Dorsolateral prefrontal cortex (tissue), 118 donors: ENCODE results near the gene OSBPL6. TPM values are rescaled to one million over a fixed set of nuclear protein-coding genes. Genes with fewer than 3 reads are reported as not detected.

ENCODE experiments used
- total RNA-seq, 120 experiments: library from RNA; stranded (reverse); gene quantifications; one replicate each; pipeline versions ENCODE4 v1.2.3 to v1.2.4, GENCODE V29; 2022

Gene OSBPL6
- total RNA-seq, 120 experiments from 2014 or later, result 15.7 to 49.5 (median 36.0) TPM

Other genes with a start within 250 kb of the OSBPL6 start
- gene PDE11A, start 121.7 kb upstream of the OSBPL6 start, total RNA-seq, result 1 to 10 TPM in 92 of 120 experiments, under 1 TPM in 28; 0.43 to 5.6 (median 1.6) TPM
- 10 to 100 TPM in 119 of 120 experiments, 1 to 10 TPM in 1; 9.7 to 27.0 (median 17.0) TPM for gene RBM45, start 82.1 kb upstream of the OSBPL6 start, total RNA-seq